GM21526 (cell line): ENCODE results near the gene FAM153A.
"Not testable (repeated sequence)": the region's sequence is repeated elsewhere in the genome, so short reads cannot be mapped to it uniquely, and the experiment has no call there.

Experiments used
- ATAC-seq: cut with Tn5 transposase; IDR thresholded peaks from one replicate; pipeline ENCODE4 v1.9.1; 2021; ENCODE audit warnings: moderate library complexity; ENCODE audit not compliant: unreplicated experiment, low FRiP score

Gene FAM153A

GRCh38 chr5:177747354-177747753, 35.3 kb downstream of the FAM153A start:
- ATAC-seq: not testable (repeated sequence)

GRCh38 chr5:177724858-177725257, 57.8 kb downstream of the FAM153A start:
- not testable (repeated sequence) for ATAC-seq

DNA sequence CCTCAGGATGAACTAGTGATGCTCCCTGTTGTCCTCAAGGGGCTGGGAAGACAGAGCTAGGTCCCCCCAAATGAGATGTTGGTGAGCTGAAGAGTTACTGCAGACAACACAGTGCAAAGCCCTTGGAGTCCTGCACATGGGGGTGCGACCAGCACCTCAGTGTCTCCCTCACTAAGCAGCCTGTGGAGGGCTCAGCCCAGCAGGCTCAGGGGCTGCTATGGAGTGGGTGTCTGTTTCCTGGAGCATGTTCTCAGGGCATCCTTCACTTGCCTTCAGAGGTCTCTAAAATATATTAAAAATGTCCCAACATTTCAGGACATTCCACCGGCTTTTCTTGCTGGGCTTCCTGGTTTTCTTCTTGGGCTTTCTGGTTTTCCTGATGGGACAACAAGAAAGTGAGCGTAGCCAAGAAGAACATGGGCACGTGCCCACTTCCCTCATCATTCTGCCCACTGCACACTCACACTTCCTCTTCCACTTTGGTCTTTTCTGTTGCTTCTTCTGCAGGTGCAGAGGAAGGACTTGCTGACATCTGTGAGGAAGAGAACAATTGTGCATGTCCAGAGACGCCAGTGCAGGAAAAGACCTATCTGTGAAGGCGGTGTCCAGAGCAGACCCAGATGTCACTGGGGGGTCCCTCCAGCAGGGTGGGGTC, 58.7 kb downstream of the FAM153A start:
- ATAC-seq: not testable (repeated sequence)

DNA sequence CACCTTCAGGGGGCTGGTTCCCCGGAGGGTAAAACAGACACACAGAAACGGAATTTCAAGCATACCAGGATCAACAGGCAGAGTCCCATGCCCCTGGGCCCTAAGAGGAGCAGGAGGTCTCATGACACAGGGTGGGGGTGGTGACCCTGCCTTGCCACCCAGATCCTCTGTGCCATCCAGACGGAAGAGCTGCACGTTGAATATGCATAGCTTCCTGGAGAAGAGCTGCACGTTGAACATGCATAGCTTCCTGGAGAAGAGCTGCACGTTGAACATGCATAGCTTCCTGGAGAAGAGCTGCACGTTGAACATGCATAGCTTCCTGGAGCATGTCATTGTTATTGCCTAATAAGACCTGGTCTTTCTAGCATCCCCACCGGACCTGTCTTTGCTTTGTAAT, 59.9 kb downstream of the FAM153A start:
- ATAC-seq: not testable (repeated sequence)

DNA sequence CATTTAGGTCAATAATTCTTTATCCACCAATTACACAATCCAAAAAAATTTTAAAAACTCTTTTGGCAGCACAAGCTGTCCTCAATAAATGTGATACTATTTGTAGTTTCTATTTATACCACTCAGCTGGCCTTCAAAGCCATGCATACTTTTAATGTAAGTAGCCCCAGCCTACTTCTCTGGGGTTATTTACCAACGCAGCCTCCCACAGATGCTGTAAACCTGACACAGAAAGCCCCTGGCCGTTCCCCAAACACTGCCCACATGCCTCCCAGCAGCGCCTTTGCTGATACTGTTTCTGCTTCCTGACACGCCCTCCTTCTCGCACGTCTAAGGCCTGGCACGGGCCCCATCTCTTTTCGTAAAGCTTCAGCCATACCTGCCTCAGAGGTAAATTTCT, 62.7 kb downstream of the FAM153A start:
- ATAC-seq: not testable (repeated sequence)

DNA sequence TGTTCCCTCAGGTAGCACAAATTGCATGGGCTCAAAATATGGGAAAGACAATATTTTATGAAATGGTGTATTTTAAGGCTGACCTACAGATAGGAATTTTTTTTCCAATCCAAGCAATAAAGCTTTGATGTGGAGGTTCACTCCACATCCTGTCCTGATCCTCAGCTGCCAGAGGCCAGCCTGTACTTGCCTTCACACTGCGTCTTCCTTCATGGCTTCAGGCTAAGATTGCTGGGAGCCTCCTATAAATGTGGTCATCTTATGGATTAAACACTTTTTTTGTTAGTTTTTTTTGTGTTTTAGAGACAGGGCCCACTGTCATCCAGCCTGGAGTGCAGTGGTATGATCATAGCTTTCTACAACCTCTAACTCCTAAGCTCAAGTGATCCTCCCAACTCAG, 67.3 kb downstream of the FAM153A start:
- not testable (repeated sequence) for ATAC-seq

DNA sequence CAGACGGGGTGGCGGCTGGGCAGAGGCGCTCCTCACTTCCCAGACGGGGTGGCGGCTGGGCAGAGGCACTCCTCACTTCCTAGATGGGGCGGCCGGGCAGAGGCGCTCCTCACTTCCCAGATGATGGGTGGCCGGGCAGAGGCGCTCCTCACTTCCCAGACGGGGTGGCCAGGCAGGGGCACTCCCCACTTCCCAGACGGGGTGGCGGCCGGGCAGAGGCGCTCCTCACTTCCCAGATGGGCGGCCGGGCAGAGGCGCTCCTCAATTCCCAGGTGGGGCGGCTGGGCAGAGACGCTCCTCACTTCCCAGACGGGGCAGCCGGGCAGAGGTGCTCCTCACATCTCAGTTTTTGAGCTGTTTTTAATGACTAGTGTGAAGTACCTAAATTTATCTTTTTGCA, 86.6 kb downstream of the FAM153A start:
- ATAC-seq: not testable (repeated sequence)

DNA sequence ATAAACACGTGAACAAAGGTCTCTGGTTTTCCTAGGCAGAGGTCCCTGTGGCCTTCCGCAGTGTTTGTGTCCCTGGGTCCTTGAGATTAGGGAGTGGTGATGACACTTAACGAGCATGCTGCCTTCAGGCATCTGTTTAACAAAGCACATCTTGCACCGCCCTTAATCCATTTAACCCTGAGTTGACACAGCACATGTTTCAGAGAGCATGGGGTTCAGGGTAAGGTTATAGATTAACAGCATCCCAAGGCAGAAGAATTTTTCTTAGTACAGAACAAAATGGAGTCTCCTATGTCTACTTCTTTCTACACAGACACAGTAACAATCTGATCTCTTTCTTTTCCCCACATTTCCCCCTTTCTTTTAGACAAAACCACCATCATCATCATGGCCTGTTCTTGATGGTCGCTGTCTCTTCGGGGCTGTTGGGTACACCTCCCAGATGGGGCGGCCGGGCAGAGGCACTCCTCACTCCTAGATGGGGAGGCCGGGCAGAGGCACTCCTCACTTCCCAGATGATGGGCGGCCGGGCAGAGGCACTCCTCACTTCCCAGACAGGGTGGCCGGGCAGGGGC, 87.3 kb downstream of the FAM153A start:
- not testable (repeated sequence) for ATAC-seq

GRCh38 chr5:177694518-177694835, 88.2 kb downstream of the FAM153A start:
- ATAC-seq: not testable (repeated sequence)

- ATAC-seq: not testable (repeated sequence)
Observed at GRCh38 chr5:177693671-177694517, 88.8 kb downstream of the FAM153A start.

GRCh38 chr5:177692969-177693368, 89.7 kb downstream of the FAM153A start:
- ATAC-seq: not testable (repeated sequence)

DNA sequence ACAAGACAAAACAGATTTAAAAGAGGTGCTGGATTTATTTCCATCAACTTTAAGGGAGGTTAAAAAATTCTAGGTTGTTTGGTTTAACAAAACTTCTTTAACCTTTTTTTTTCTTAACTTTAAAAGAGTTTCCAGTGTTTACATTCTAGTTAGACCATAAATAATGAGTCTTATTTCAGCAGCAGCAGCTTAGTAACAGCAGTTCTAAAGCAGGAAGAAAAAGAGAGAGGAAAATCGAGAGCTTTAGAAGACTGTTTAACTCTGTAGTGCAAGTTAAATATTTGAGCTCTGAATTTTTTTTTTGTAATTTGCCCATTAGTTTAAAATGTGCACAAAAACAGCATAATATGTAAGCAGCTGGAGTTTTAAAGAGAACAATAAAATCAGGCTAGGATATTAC, 90.2 kb downstream of the FAM153A start:
- ATAC-seq: not testable (repeated sequence)

DNA sequence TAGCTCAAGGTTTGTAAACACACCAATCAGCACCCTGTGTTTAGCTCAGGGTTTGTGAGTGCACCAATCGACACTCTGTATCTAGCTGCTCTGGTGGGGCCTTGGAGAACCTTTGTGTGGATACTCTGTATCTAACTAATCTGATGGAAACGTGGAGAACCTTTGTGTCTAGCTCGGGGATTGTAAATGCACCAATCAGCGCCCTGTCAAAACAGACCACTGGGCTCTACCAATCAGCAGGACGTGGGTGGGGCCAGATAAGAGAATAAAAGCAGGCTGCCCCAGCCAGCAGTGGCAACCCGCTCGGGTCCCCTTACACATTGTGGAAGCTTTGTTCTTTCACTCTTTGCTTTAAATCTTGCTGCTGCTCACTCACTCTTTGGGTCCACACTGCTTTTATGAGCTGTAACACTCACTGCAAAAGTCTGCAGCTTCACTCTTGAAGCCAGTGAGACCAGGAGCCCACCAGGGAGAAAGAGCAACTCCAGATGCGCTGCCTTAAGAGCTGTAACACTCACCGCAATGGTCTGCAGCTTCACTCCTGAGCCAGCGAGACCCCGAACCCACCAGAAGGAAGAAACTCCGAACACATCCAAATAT, 93.6 kb downstream of the FAM153A start:
- not testable (repeated sequence) for ATAC-seq

DNA sequence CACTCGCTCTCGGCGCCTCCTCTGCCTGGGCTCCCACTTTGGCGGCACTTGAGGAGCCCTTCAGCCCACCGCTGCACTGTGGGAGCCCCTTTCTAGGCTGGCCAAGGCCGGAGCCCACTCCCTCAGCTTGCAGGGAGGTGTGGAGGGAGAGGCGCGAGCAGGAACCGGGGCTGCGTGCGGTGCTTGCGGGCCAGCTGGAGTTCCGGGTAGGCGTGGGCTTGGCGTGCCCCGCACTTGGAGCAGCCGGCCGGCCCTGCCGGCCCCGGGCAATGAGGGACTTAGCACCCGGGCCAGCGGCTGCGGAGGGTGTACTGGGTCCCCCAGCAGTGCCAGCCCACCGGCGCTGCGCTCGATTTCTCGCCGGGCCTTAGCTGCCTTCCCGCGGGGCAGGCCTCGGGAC, 94.6 kb downstream of the FAM153A start:
- not testable (repeated sequence) for ATAC-seq

DNA sequence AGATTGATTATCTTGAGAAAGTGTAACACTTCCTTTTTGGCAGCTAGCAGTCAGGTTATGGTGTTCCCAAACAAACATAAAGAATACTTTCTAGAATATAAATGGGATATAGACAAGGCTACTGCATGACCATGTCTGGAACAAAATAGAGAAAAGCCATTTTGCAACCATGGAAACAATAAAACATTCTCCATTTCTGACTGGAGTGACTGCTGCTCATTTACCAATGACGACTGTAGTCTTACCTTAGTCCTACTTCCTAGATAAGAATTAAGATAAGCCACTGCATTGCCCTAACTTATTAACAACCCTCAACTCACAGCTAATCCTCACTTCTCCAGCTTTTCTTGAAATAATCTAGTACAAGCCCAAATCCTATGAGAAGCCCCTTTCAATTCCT, 100.8 kb downstream of the FAM153A start:
- ATAC-seq: not testable (repeated sequence)
